NCI-H2196 treated with DMSO at 0.1 percent for 48 hours (cell line): Measurements from ENCODE around the gene SRGAP2B.
"Not testable (repeated sequence)": the region's sequence is repeated elsewhere in the genome, so short reads cannot be mapped to it uniquely, and the experiment has no call there.

ENCODE experiments used
- DNase-seq: peaks from one replicate; lab custom pipeline; 2025; ENCODE audit not compliant: unreplicated experiment; lab: John Stamatoyannopoulos, UW

SRGAP2B gene

GRCh38 chr1:145095284-145096057 lies at the start of gene SRGAP2B, which contains the start of gene FAM72D:
Gene SRGAP2B, minus strand, starts transcription at chr1:145095328. Its CDS starts 2,427 bp downstream, at chr1:145092901.
Gene FAM72D, plus strand, starts transcription at chr1:145095974. Its CDS starts 874 bp downstream, at chr1:145096848.
- DNase-seq, result not testable (repeated sequence)

- not testable (repeated sequence) for DNase-seq
These were observed 49.3 kb upstream of the SRGAP2B start for GRCh38 chr1:145144264-145144913.

GRCh38 chr1:145140549-145140948 lies 45.4 kb upstream of the SRGAP2B start:
- DNase-seq, result not testable (repeated sequence)

DNA sequence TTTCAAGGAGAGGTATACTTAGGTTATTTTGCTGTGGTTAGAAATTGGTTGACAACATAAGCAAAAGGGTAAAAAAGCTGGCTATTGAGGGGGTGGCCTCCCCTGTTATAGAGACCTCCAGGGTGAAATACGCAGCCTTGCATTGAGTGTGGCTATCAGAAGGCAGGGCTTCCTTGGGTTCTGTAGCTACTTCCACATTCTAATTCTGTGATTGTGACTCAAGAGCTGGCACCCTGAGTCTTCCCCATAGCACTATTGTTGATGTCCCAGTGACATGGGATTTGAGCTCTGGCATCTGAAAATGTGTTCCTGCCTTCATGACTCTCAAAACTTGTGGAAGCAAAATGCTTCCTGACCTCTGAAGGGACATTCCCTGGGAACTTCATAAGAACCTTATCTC lies 39.3 kb upstream of the SRGAP2B start:
- DNase-seq, result not testable (repeated sequence)

DNA sequence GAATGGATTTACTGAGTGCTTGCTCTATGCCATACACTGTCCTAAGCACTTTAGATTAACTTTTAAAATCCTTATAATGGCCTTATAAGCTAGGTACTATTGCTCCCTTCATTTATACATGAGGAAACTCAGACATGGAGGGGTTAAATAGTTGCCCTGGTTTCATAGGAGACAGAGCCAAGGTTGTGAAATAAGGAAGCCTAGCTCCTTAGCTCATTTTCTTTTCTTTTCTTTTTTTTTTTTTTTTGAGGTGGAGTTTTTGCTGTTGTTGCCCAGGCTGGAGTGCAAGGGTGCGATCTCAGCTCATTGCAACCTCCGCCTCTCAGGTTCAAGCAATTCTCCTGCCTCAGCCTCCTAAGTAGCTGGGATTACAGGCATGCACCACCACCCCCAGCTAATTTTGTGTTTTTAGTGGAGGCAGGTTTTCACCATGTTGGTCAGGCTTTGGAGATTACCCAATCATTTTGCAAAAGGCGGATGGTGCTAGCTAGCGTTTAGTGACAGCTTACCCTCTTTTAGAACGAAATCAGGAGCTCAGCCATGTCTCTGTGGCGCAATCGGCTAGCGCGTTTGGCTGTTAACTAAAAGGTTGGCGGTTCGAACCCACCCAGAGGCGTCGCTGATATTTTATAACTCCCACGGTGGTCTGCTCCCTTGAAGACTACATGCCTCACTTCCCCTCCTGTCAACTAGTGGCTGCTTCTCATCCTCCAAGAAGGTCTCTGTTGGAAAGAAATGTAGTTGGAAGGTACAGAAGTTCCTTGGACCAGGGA lies 33.8 kb upstream of the SRGAP2B start:
- not testable (repeated sequence) for DNase-seq

DNA sequence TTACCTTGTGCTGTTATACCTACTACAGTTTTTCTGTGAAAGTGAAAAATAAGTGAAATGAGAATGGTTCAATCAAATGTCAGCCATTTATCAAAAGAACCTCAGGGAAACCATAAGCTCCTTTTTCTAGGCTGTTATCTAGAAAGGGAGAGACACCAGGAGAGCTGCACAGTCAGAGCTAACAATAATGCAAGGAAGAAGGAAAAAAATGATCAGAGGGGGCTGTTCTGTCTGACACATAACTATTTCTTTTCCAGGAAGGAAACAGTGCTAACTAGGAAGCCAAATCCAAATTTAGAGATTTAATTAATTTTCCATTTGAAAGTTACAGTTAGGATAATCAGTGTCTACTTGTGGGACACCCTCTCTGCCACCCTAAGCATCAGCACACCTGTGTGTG lies 32.0 kb upstream of the SRGAP2B start:
- DNase-seq, result not testable (repeated sequence)

DNA sequence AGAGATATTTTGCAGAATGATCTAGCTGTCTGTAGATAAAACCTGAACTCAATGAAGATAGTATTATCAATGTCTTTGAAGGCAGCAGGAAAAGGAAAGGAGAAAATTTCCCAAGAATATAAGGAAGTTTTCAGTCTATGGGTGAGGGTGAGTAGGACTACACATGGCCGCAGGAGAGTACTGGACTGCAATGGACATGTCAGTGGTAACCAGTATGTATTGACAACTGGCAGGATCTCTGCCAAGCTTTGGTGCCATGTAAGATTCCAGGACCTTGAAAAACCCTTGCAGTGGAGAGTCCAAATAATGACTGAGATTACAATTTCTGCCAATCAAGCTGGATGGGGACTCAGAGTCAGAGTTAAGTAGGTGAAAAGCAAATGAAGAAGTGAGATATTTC lies 30.0 kb upstream of the SRGAP2B start:
- not testable (repeated sequence) for DNase-seq

DNA sequence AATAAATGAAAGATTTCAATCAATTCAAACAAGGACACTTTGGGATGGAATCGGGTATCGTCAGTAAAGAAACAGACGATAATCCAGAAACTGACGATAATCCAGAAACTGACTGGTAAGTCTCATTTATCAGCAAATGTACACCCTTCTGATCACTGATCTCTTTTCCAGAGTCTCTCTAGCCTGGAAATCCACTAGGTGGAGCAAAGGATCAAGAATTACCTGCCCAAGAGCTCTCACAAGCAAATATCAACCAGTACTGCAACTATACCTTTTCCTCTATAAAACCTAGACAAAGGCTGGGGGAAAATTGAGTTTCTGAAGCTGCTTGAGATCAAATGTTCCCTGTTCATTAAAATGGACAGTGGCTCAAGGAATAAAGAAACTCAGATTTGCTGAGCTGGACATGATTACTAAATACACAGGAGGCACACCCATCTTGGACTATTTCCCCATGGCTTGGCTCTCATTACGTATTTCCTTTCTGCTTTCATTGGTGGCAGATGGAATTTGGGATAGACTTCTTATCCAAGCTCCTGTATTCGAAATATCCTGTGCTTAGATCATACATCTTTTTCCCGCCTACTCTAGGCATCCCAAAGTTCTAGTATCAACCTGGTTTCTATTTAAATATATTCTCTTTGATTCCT lies 29.0 kb upstream of the SRGAP2B start:
- not testable (repeated sequence) for DNase-seq

GRCh38 chr1:145123062-145123395 lies 27.9 kb upstream of the SRGAP2B start:
- not testable (repeated sequence) for DNase-seq

DNA sequence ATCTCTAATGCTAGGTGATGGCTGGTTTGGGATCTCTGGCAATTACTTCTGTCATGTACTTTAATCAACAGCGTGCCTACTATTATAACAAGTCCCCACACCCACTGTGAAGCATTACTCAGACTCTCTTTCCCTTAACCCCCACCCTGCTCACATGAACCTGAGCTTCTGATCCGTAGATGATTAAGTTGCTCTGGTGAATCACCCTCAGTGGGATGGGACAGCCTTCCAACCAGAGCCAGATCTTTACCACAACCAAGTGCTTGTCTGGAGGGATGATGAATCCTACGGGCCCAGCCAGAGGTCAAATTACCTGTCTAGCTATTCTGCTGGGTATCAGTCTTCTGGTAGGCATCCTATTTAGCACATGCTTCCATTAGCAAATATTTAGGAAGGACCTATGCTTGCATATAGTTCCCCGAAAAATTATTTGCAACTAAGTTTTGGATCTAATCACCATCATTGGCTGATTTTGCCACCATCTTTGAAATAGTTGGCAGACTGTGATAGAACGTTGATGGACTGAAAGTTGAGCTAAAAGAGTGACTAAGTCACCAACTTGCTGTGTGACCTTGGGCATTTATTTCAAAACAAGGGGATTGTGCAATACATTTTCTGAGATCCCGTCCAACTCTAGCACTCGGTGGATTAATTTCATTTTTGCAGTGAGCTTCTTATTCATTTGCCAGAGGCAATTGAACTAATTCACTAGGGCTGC lies 27.4 kb upstream of the SRGAP2B start:
- not testable (repeated sequence) for DNase-seq

DNA sequence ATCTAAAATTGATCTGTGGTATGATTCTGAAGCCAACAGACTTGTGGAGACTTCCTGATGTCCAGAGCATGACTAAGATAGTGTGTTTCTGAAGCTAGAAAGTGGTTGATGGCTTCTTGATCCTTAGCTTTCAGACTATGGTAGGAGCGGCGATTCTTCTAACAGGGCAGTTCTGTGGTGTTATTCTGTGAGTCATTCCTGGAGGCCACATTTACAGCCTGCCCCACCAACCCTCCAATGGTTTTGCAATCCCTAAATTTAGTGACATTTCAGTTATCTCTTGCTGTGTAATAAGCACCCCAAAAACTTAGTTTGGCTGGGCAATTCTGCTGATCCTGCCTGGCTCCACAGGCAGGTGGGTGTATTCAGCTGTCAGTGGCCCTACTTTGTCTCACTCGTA lies 24.7 kb upstream of the SRGAP2B start:
- not testable (repeated sequence) for DNase-seq

DNA sequence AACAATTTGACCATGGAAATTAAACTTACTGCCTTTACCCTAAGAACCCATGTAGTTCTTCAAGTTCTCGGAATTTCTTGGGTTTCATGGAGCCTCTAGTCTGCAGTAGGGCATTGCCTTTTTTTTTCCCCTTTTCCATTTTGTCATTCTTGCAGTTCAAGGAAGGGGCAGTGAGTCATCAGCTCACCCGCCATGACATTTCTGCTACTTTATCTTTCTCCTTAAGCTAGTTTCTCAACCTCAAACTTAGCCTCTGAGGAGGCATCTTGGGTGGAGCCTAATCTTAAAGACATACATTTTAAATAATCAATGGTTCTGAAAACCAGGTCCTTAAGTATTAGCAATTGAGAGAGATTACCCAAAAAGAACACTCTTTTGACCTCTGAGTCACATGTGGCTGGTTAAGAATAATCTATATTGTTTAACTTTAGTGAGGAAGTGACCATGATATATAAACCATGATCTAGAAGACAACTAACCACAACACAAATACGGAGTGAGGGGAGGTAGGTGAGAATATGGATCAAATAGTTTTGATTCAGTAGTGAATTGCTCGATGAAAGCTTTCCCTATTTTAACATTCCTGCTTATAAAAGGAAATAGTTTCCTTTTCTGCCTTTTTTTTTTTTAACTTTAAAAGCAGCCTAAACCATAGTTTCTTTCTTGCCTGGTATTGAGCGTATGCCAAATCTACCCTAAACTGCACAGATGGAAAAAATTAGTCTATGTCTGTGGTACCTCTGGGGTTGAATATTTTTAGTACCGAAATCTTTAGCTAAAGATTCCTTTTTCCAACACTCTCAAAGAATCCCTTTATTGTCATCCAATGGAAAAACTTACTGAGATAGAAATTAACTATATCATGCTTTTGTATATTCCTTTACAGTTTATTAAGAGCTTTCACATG lies 20.7 kb upstream of the SRGAP2B start:
- DNase-seq, result not testable (repeated sequence)

GRCh38 chr1:145114560-145115057 lies 19.5 kb upstream of the SRGAP2B start:
- DNase-seq, result not testable (repeated sequence)

- not testable (repeated sequence) for DNase-seq
These were observed 17.6 kb upstream of the SRGAP2B start for GRCh38 chr1:145112703-145113102.

DNA sequence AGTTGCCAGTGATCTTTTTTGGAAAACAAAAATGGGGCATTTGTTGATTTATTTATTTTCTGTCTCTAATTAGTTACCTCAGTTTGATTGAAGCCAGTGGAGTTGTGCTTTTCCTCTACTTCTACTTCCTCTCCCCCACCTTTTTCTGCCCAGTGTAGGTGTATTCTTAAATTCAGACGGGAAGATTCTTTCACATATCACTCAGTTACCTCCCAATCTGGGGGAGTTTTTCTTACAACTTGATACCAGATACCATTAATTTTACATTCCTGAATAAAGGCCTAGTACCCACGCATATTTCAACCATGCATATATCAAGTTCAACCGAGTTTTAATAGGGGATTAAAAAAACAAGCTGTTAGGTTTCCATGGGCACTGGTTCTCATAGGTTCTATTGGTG lies 16.5 kb upstream of the SRGAP2B start:
- DNase-seq, result not testable (repeated sequence)

DNA sequence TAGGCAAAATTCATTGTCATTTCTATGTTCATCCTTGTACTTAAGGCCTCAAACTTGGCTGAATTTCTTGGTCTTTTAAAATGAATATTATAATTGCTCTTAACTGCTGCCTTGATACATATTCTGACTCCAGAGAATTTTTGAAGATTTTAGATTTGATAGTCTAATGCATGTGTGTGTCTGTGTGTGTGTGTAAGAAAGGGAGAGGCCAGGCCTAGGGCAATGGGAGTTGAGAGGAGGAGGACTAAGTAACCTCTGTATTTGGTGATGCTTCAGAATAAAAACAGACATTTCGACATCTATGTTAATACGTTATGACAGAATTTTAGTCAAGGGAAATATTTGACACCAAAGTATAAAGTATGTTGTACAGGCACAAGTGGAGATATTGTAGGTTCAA lies 8.2 kb upstream of the SRGAP2B start:
- not testable (repeated sequence) for DNase-seq

DNA sequence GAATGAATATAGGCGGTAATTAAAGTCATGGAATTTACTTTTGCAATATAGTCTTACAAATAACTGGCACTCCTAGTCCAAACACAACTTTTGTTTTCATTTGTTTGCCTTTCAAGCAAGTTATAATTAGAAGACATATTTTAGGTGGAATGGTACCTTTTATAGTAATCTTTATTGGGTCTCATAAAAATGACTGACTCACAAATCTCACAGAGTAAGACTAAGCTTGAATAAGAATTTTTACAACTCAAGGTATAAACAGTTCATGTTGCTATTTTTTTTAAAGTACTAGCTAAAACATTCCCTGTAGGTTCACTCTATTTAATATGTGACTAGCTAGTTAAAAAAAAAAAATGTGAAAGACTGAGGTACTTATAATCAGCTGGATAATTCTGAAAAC lies 6.6 kb upstream of the SRGAP2B start:
- DNase-seq, result not testable (repeated sequence)

- DNase-seq, result not testable (repeated sequence)
These were observed 395 bp downstream of the SRGAP2B start for GRCh38 chr1:145094655-145095211.
